Mammary epithelial cell (primary cell): Measurements from ENCODE around the gene ZNF559.

Experiments used
- CTCF ChIP-seq, 2 donors: IDR thresholded peaks in 1 of 2; conservative IDR thresholded peaks in 1 of 2; 2 replicates each; pipeline ENCODE4 v1.5.1; 2011 to 2012; ENCODE audit warnings: inconsistent platforms in 2 of 2, low read length in 2 of 2, mild to moderate bottlenecking in 2 of 2, control low read depth in 1 of 2, low read depth in 1 of 2; ENCODE audit not compliant: insufficient read depth in 1 of 2; ENCODE audit errors: extremely low read depth in 1 of 2
- EZH2 ChIP-seq: IDR thresholded peaks from 2 replicates; pipeline ENCODE4 v1.6.1; 2012; ENCODE audit warnings: low read length, inconsistent platforms, borderline replicate concordance

GRCh38 chr19:9329999-9330398, 6.0 kb downstream of the ZNF559 start:
- TF ChIP-seq CTCF (conservative IDR thresholded peaks at IDR 0.05 in 1 of 2, IDR thresholded peaks at IDR 0.05 in 1 of 2; ENCODE audit: extremely low read depth in 1 of 2, insufficient read depth in 1 of 2, low read depth in 1 of 2, low read length in 2 of 2) (no peak), EZH2 (no peak)
